GM19239 (cell line): ENCODE data around the gene VPS13C.

ENCODE experiments used
- DNase-seq: peaks from one replicate; pipeline ENCODE4 v3.0.0; 2011; ENCODE audit warnings: low spot score; ENCODE audit not compliant: insufficient read length
- FAIRE-seq: peaks from 2 replicates; lab custom pipeline; 2011; peaks lifted over from hg19 to GRCh38; lab: Jason Lieb, UNC

The VPS13C gene

GRCh38 chr15:61829514-61829889 lies 230.7 kb downstream of the VPS13C start:
- FAIRE-seq = no peak

GRCh38 chr15:61828860-61829513 lies 231.3 kb downstream of the VPS13C start:
- DNase-seq (no peak), FAIRE-seq (no peak)

More at GRCh38 chr15:61829514-61829889, 230.7 kb downstream of the VPS13C start:
- no peak for DNase-seq

DNA sequence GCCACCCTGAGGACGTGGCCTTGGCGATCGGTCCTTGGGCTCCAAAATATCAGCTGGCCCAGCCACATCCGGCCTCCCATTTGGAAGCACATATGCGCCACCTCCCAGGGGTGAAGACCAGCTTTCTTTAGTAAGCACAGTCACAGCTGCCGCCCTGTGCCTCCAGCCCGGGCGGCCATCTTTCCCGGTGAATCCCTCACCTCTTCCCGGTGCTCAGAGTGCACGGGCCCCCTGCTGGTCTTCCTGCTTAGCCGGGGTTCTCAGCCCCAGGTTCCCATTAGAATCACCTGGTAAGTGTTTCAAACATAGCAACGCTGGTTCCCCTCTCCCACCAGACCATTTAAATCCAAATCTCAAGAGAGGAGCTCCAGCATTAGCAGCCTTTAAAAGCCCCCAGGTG lies 232.2 kb downstream of the VPS13C start:
- no peak for DNase-seq
- FAIRE-seq = no peak

GRCh38 chr15:61827131-61827530 lies 233.1 kb downstream of the VPS13C start:
- FAIRE-seq = no peak
- DNase-seq = no peak

DNA sequence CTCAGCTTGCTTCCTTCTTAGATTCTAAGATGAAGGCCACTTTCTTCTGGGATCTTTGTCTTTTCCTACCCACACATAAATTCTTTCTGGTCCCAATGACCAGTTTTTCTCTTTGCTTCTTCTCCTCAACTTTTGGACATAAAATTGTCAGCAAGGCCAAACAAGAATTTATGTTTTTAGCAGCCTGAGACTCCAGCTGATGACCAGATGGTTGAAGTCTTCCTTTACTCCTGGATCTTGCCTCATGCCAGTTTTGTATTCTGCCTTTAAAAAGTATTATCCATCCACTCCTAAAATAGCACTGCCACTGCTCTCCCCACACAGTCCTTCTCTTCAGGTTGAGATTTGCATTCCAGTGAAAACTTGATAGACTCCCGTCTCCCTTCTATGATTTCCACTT lies 236.0 kb downstream of the VPS13C start:
- DNase-seq (no peak), FAIRE-seq (no peak)

GRCh38 chr15:61822511-61822910 lies 237.7 kb downstream of the VPS13C start:
- FAIRE-seq (no peak), DNase-seq (no peak)

DNA sequence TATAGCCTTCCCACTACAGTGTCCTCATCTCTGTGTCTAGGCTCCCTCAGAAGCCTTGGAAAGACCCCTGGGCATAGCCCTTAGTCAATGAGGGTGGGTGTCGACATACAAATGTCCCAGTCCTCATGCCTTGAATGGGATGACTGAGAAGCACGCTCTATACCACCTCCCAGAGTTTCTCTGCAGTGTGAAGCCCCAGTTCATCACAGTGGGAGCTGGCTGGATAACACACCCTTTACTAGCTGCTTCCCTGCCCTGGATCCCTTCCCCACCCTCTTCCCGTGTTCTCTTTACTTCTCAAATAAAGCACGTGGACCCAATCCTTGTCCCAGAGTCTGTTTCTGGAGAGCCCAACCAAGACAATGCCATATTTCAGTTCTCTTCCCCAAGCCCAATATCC lies 239.3 kb downstream of the VPS13C start:
- FAIRE-seq (no peak), DNase-seq (no peak)

DNA sequence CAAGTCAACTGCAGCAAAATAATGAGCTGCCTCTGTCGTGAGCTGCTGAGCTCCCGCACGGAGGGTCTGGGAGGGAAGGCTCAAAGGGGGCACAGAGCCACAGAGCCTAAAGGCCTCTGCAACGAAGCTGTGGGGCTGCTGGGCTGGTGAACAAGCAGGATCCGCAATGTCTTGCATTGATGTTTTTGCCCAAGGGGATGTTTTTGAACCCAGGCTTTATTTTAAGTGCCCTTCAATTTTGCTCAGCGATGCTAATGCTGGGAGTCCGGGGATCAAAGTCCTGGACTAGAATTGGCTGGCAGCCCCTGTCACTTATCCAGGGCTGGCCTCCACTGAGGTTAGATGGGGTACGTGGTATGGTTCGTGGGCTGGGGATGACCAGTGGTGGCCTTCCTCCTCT lies 240.0 kb downstream of the VPS13C start:
- no peak for DNase-seq
- no peak for FAIRE-seq

- FAIRE-seq = no peak
- no peak for DNase-seq
These were observed 240.9 kb downstream of the VPS13C start for GRCh38 chr15:61819386-61819785.

DNA sequence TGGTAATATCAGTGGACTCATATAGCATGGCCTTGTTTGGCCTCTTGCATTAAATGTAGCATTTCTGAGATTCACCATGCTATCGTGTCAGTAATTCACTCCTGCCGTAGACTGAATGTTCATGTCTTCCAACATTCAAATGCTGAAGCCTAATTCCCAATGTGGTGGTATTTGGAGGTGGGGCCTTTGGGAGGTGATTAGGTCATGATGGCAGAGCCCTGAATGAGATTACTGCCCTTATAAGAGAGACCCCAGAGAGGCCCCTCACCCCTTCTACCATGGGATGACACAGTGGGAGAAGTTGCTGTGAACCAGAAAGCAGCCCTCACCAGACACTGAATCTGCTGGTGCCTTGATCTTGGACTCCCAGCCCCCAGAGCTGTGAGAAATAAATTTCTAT lies 241.4 kb downstream of the VPS13C start:
- DNase-seq (no peak), FAIRE-seq (no peak)

GRCh38 chr15:61816856-61817255 lies 243.4 kb downstream of the VPS13C start:
- FAIRE-seq (no peak), DNase-seq (no peak)

DNA sequence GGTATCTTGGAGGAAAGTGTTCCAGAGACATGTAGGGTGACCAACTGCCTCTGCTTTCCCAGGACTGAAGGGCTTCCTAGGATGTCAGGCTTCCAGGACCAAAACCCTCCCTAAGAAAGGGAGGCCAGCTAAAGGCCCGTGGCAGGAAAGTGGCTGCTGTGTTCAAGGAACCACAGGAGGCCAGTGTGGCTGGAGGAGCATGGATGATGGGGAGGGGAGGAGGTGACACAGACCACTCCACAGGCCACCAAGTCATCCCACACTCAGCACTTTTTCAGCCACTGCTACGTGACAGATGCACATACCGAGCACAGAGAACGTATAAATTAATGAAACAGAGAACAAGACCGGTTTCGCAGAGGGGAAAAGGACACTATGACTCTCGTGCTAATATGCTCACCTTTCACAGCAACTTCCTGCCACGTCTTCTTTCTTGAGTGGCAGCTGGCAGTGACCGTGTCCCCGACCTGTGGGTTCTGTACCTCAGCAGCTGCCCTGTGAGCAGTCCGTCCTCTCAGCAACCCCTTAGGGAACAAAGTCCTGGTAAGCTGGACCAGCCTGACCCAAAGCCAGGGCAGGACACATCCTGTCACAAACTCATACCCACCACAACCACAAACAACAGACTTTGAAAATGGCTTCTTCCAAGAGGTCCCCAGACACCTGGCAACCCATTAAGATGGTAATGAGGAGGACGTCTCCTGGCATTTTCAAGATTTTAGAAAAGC lies 244.7 kb downstream of the VPS13C start:
- FAIRE-seq = no peak

DNA sequence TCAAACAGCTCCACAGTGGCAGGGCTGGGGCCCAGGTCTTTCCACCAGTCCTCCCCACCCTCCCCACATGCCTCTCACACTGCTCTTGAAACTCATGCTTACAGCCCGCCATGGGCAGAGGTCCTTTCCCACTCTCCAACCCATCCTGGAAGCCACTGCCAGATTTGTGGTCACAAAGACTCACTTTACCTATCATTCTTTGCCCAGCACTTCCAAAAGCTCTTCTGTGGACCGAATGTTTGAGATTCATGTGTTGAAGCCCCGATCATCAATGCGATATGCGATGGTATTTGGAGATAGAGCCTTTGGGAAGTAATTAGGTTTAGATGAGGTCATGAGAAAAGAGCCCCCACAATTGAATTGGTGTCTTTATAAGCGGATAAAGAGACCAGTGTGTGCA lies 247.8 kb downstream of the VPS13C start:
- no peak for DNase-seq
- FAIRE-seq = no peak

More for the DNA sequence above, 244.7 kb downstream of the VPS13C start:
- DNase-seq = no peak

GRCh38 chr15:61811952-61812351 lies 248.3 kb downstream of the VPS13C start:
- DNase-seq = no peak
- no peak for FAIRE-seq

- no peak for FAIRE-seq
- no peak for DNase-seq
These were observed 251.0 kb downstream of the VPS13C start for GRCh38 chr15:61809216-61809615.

- FAIRE-seq (no peak), DNase-seq (no peak)
These were observed 252.8 kb downstream of the VPS13C start for GRCh38 chr15:61807281-61807929.
